ENCODE results near the gene ECPAS. TPM values are rescaled to one million over a fixed set of nuclear protein-coding genes. Genes with fewer than 3 reads are reported as not detected.
"Not testable (repeated sequence)": the region's sequence is repeated elsewhere in the genome, so short reads cannot be mapped to it uniquely, and the experiment has no call there.

The ECPAS gene
- total RNA-seq, 1 experiment from 2014 or later = 116 TPM

GRCh38 chr9:111407813-111408212, 76.4 kb downstream of the ECPAS start:
- H3K4me1 ChIP-seq (ENCODE audit: insufficient read depth, low read length, poor library complexity, severe bottlenecking) = no peaks in the 10 kb centered on the region
- no peak overlapping the region for H3K4me3 ChIP-seq (ENCODE audit: low read depth, low read length, poor library complexity, severe bottlenecking)
- TF ChIP-seq EZH2 (IDR thresholded peaks at IDR 0.05; ENCODE audit: borderline replicate concordance, low read depth, low read length, poor library complexity, severe bottlenecking) = no peak
- TF ChIP-seq CTCF (conservative IDR thresholded peaks at IDR 0.05; ENCODE audit: low read depth, low read length) = no peak
- no peak for DNase-seq (ENCODE audit: low spot score)
- H3K36me3 ChIP-seq (ENCODE audit: insufficient read depth, low read length, poor library complexity, severe bottlenecking) = peaks cover 91% of the 10 kb centered on the region
- BruUV-seq (replicated peaks) = no TSS peak
- intact Hi-C loops (cut with micrococcal nuclease; ENCODE audit: unreplicated experiment) = no loop called here
- no peak overlapping the region for H3K27ac ChIP-seq (ENCODE audit: low read depth, low read length, poor library complexity, severe bottlenecking)
- ChIA-PET CTCF (no interaction called here), POLR2A (ENCODE audit: low non-redundant PET) (no interaction called here)
- H3K9me3 ChIP-seq (ENCODE audit: low read depth, low read length, poor library complexity, severe bottlenecking) = peaks cover 13% of the 10 kb centered on the region
- no peaks in the 10 kb centered on the region for H3K27me3 ChIP-seq (replicated peaks; ENCODE audit: insufficient read depth, low read depth, low read length, poor library complexity)

GRCh38 chr9:111405701-111406100, 78.5 kb downstream of the ECPAS start:
- intact Hi-C loops (cut with micrococcal nuclease; ENCODE audit: unreplicated experiment) = no loop called here

GRCh38 chr9:111401486-111401885, 82.7 kb downstream of the ECPAS start:
- Histone ChIP-seq H3K36me3 (ENCODE audit: insufficient read depth, low read length, poor library complexity, severe bottlenecking) (peaks cover 66% of the 10 kb centered on the region), H3K9me3 (ENCODE audit: low read depth, low read length, poor library complexity, severe bottlenecking) (peaks cover 23% of the 10 kb centered on the region)
- POLR2A ChIA-PET (ENCODE audit: low non-redundant PET); H3K27ac ChIP-seq (ENCODE audit: low read depth, low read length, poor library complexity, severe bottlenecking); H3K27me3 ChIP-seq (replicated peaks; ENCODE audit: insufficient read depth, low read depth, low read length, poor library complexity); BruUV-seq (replicated peaks); CTCF ChIA-PET; H3K4me1 ChIP-seq (ENCODE audit: insufficient read depth, low read length, poor library complexity, severe bottlenecking); intact Hi-C loops (cut with micrococcal nuclease; ENCODE audit: unreplicated experiment); H3K4me3 ChIP-seq (ENCODE audit: low read depth, low read length, poor library complexity, severe bottlenecking): not testable (repeated sequence)
- DNase-seq (ENCODE audit: low spot score) = peak; percentile 15

More at GRCh38 chr9:111405701-111406100, 78.5 kb downstream of the ECPAS start:
- no peak overlapping the region for H3K4me3 ChIP-seq (ENCODE audit: low read depth, low read length, poor library complexity, severe bottlenecking)
- H3K27ac ChIP-seq (ENCODE audit: low read depth, low read length, poor library complexity, severe bottlenecking) = no peak overlapping the region
- H3K4me1 ChIP-seq (ENCODE audit: insufficient read depth, low read length, poor library complexity, severe bottlenecking) = no peaks in the 10 kb centered on the region
- TF ChIP-seq CTCF (conservative IDR thresholded peaks at IDR 0.05; ENCODE audit: low read depth, low read length) (no peak), EZH2 (IDR thresholded peaks at IDR 0.05; ENCODE audit: borderline replicate concordance, low read depth, low read length, poor library complexity, severe bottlenecking) (no peak)
- H3K36me3 ChIP-seq (ENCODE audit: insufficient read depth, low read length, poor library complexity, severe bottlenecking) = peaks cover 83% of the 10 kb centered on the region
- no peaks in the 10 kb centered on the region for H3K27me3 ChIP-seq (replicated peaks; ENCODE audit: insufficient read depth, low read depth, low read length, poor library complexity)
- no TSS peak for BruUV-seq (replicated peaks)
- CTCF ChIA-PET = no interaction called here
- peaks cover 18% of the 10 kb centered on the region for H3K9me3 ChIP-seq (ENCODE audit: low read depth, low read length, poor library complexity, severe bottlenecking)
- DNase-seq (ENCODE audit: low spot score) = no peak
- POLR2A ChIA-PET (ENCODE audit: low non-redundant PET) = no interaction called here

- no peak overlapping the region for H3K4me3 ChIP-seq (ENCODE audit: low read depth, low read length, poor library complexity, severe bottlenecking)
- ChIA-PET CTCF (no interaction called here), POLR2A (ENCODE audit: low non-redundant PET) (no interaction called here)
- TF ChIP-seq EZH2 (IDR thresholded peaks at IDR 0.05; ENCODE audit: borderline replicate concordance, low read depth, low read length, poor library complexity, severe bottlenecking) = no peak
- no peak for TF ChIP-seq CTCF (conservative IDR thresholded peaks at IDR 0.05; ENCODE audit: low read depth, low read length)
- no peak overlapping the region for H3K27ac ChIP-seq (ENCODE audit: low read depth, low read length, poor library complexity, severe bottlenecking)
- DNase-seq (ENCODE audit: low spot score) = no peak
- intact Hi-C loops (cut with micrococcal nuclease; ENCODE audit: unreplicated experiment) = no loop called here
- no peaks in the 10 kb centered on the region for H3K4me1 ChIP-seq (ENCODE audit: insufficient read depth, low read length, poor library complexity, severe bottlenecking)
- H3K27me3 ChIP-seq (replicated peaks; ENCODE audit: insufficient read depth, low read depth, low read length, poor library complexity) = no peaks in the 10 kb centered on the region
- BruUV-seq (replicated peaks) = no TSS peak
- peaks cover 66% of the 10 kb centered on the region for H3K36me3 ChIP-seq (ENCODE audit: insufficient read depth, low read length, poor library complexity, severe bottlenecking)
- H3K9me3 ChIP-seq (ENCODE audit: low read depth, low read length, poor library complexity, severe bottlenecking) = peaks cover 23% of the 10 kb centered on the region
These were observed 83.7 kb downstream of the ECPAS start for GRCh38 chr9:111400564-111400898.

All from A673 (cell line).